GM10266 (cell line): ENCODE results near the gene PIP4K2B.

Experiments
- DNase-seq: peaks from one replicate; pipeline ENCODE4 v3.0.0; 2012; ENCODE audit errors: extremely low spot score
- CTCF ChIP-seq: IDR thresholded peaks from 2 replicates; pipeline ENCODE4 v1.5.1; 2012; ENCODE audit warnings: mild to moderate bottlenecking, low read depth; ENCODE audit not compliant: control insufficient read depth, insufficient read depth; ENCODE audit errors: missing control alignments

The PIP4K2B gene

GRCh38 chr17:38741921-38742410 is 57.4 kb downstream of the PIP4K2B start:
- DNase-seq = no peak
- no peak for TF ChIP-seq CTCF

GRCh38 chr17:38741461-38741860 is 57.9 kb downstream of the PIP4K2B start:
- TF ChIP-seq CTCF = no peak
- DNase-seq = no peak

GRCh38 chr17:38740806-38741205 is 58.5 kb downstream of the PIP4K2B start:
- no peak for TF ChIP-seq CTCF
- no peak for DNase-seq

GRCh38 chr17:38740044-38740443 is 59.3 kb downstream of the PIP4K2B start:
- no peak for TF ChIP-seq CTCF
- no peak for DNase-seq

GRCh38 chr17:38739305-38739704 is 60.1 kb downstream of the PIP4K2B start:
- no peak for DNase-seq
- TF ChIP-seq CTCF = no peak

GRCh38 chr17:38738686-38739085 is 60.7 kb downstream of the PIP4K2B start:
- no peak for TF ChIP-seq CTCF
- DNase-seq = no peak

GRCh38 chr17:38738007-38738662 is 61.2 kb downstream of the PIP4K2B start:
- TF ChIP-seq CTCF = no peak
- no peak for DNase-seq
